Measurements from ENCODE around the gene DCDC1. TPM values are rescaled to one million over a fixed set of nuclear protein-coding genes. Genes with fewer than 3 reads are reported as not detected.

Gene DCDC1
- total RNA-seq, 1 experiment from 2014 or later = 2.2 TPM

- Histone ChIP-seq H4K20me1 (ENCODE audit: insufficient read depth) (no peaks in the 10 kb centered on the region), H3K79me2 (ENCODE audit: low read depth) (no peaks in the 10 kb centered on the region), H3K4me1 (replicated peaks; ENCODE audit: insufficient read depth) (no peaks in the 10 kb centered on the region), H3K27ac (no peak overlapping the region), H2AFZ (no peak overlapping the region), H3K4me2 (no peak overlapping the region), H3F3A (ENCODE audit: insufficient read depth, low read depth) (no peaks in the 10 kb centered on the region), H3K27me3 (ENCODE audit: insufficient read depth, low read depth) (no peaks in the 10 kb centered on the region), H3K36me3 (ENCODE audit: low read depth) (no peaks in the 10 kb centered on the region), H3K9me3 (ENCODE audit: insufficient read depth, low read depth) (no peaks in the 10 kb centered on the region), H3K4me3 (no peak overlapping the region), H3K9me2 (ENCODE audit: insufficient read depth) (no peaks in the 10 kb centered on the region)
- TF ChIP-seq EZH2 (IDR thresholded peaks at IDR 0.05; ENCODE audit: low read depth) (no peak), CTCF (conservative IDR thresholded peaks at IDR 0.05) (no peak)
- DNase-seq = no peak
- CTCF ChIA-PET = no interaction called here
- BruUV-seq (replicated peaks) = no TSS peak
- intact Hi-C loops (cut with micrococcal nuclease; ENCODE audit: unreplicated experiment) = loop anchor here (10.0 kb wide), 1 partner anchor 64 kb away; no protein-coding TSS in a partner anchor
- POLR2A ChIA-PET (ENCODE audit: unreplicated experiment) = no interaction called here
Measured at GRCh38 chr11:30878400-30878799, 491.1 kb downstream of the DCDC1 start.

GRCh38 chr11:30876663-30877396, 492.7 kb downstream of the DCDC1 start:
- intact Hi-C loops (cut with micrococcal nuclease; ENCODE audit: unreplicated experiment) = loop anchor here (10.0 kb wide), 1 partner anchor 62 kb away; no protein-coding TSS in a partner anchor
- CTCF ChIA-PET = no interaction called here

GRCh38 chr11:30876228-30876627, 493.3 kb downstream of the DCDC1 start:
- H3K9me2 ChIP-seq (ENCODE audit: insufficient read depth) = no peaks in the 10 kb centered on the region
- H3K27me3 ChIP-seq (ENCODE audit: insufficient read depth, low read depth) = no peaks in the 10 kb centered on the region
- no peak for DNase-seq
- H2AFZ ChIP-seq = no peak overlapping the region
- intact Hi-C loops (cut with micrococcal nuclease; ENCODE audit: unreplicated experiment) = loop anchor here (10.0 kb wide), 1 partner anchor 61 kb away; no protein-coding TSS in a partner anchor
- H3K4me2 ChIP-seq = no peak overlapping the region
- no peak overlapping the region for H3K4me3 ChIP-seq
- no peaks in the 10 kb centered on the region for H3F3A ChIP-seq (ENCODE audit: insufficient read depth, low read depth)
- H3K4me1 ChIP-seq (replicated peaks; ENCODE audit: insufficient read depth) = no peaks in the 10 kb centered on the region
- H4K20me1 ChIP-seq (ENCODE audit: insufficient read depth) = no peaks in the 10 kb centered on the region
- ChIA-PET CTCF (no interaction called here), POLR2A (ENCODE audit: unreplicated experiment) (no interaction called here)
- H3K27ac ChIP-seq = no peak overlapping the region
- no peaks in the 10 kb centered on the region for H3K36me3 ChIP-seq (ENCODE audit: low read depth)
- TF ChIP-seq CTCF (conservative IDR thresholded peaks at IDR 0.05) (no peak), EZH2 (IDR thresholded peaks at IDR 0.05; ENCODE audit: low read depth) (no peak)
- no TSS peak for BruUV-seq (replicated peaks)
- H3K9me3 ChIP-seq (ENCODE audit: insufficient read depth, low read depth) = no peaks in the 10 kb centered on the region
- H3K79me2 ChIP-seq (ENCODE audit: low read depth) = no peaks in the 10 kb centered on the region

More at GRCh38 chr11:30876663-30877396, 492.7 kb downstream of the DCDC1 start:
- no peaks in the 10 kb centered on the region for H3K4me1 ChIP-seq (replicated peaks; ENCODE audit: insufficient read depth)
- H3K36me3 ChIP-seq (ENCODE audit: low read depth) = no peaks in the 10 kb centered on the region
- no peaks in the 10 kb centered on the region for H3K27me3 ChIP-seq (ENCODE audit: insufficient read depth, low read depth)
- DNase-seq = no peak
- TF ChIP-seq EZH2 (IDR thresholded peaks at IDR 0.05; ENCODE audit: low read depth) (no peak), CTCF (conservative IDR thresholded peaks at IDR 0.05) (no peak)
- no peak overlapping the region for H2AFZ ChIP-seq
- H3K27ac ChIP-seq = no peak overlapping the region
- no peak overlapping the region for H3K4me3 ChIP-seq
- no peaks in the 10 kb centered on the region for H4K20me1 ChIP-seq (ENCODE audit: insufficient read depth)
- H3K9me2 ChIP-seq (ENCODE audit: insufficient read depth) = no peaks in the 10 kb centered on the region
- BruUV-seq (replicated peaks) = no TSS peak
- no peaks in the 10 kb centered on the region for H3F3A ChIP-seq (ENCODE audit: insufficient read depth, low read depth)
- no peak overlapping the region for H3K4me2 ChIP-seq
- POLR2A ChIA-PET (ENCODE audit: unreplicated experiment) = no interaction called here
- H3K9me3 ChIP-seq (ENCODE audit: insufficient read depth, low read depth) = no peaks in the 10 kb centered on the region
- H3K79me2 ChIP-seq (ENCODE audit: low read depth) = no peaks in the 10 kb centered on the region
